PC-3 (cell line): Measurements from ENCODE around the gene HSD17B11. TPM values are rescaled to one million over a fixed set of nuclear protein-coding genes. Genes with fewer than 3 reads are reported as not detected.
A peak's percentile ranks its signal among the peaks of the same experiment; 100 is the strongest.
"Not testable (repeated sequence)": the region's sequence is repeated elsewhere in the genome, so short reads cannot be mapped to it uniquely, and the experiment has no call there.

Source experiments
- ATAC-seq: fragments of 200-7000 bp; cut with Tn5 transposase; 2 replicates; pipeline ENCODE4 v1.9.1; 2020; ENCODE audit warnings: mild to moderate bottlenecking, moderate library complexity
- BruUV-seq: library from RNA; stranded (reverse); fragments of 400-500 nt; replicated peaks from 2 replicates; lab custom pipeline; 2021; lab: Mats Ljungman, UMichigan
- CTCF ChIA-PET: fragments of 300-600 bp; sonication (Branson Sonifier 250); formaldehyde crosslinking; loops from one replicate; lab custom pipeline; 2022; ENCODE audit warnings: antibody characterized with exemption; lab: Charles Lee
- POLR2A ChIA-PET: fragments of 300-600 bp; sonication (Branson Sonifier 250); formaldehyde crosslinking; loops from one replicate; lab custom pipeline; 2022; ENCODE audit warnings: antibody characterized with exemption; ENCODE audit not compliant: unreplicated experiment; lab: Charles Lee
- DNase-seq: peaks from one replicate; pipeline ENCODE4 v3.0.0-alpha.2; 2015
- H2AFZ ChIP-seq: fragments of 300-600 bp; sonication (generic); 2 replicates; pipeline ENCODE4 v1.6.0; 2016; ENCODE audit warnings: antibody characterized with exemption, low read length
- H3F3A ChIP-seq: fragments of 300-600 bp; sonication (generic); one replicate; pipeline ENCODE4 v1.6.0; 2017; ENCODE audit warnings: antibody characterized with exemption, low read length, control low read depth, mild to moderate bottlenecking; ENCODE audit not compliant: unreplicated experiment
- H3K27ac ChIP-seq: fragments of 300-600 bp; sonication (generic); 2 replicates; pipeline ENCODE4 v1.5.1; 2016; ENCODE audit warnings: mild to moderate bottlenecking, low read length
- H3K27me3 ChIP-seq: fragments of 300-600 bp; sonication (generic); 2 replicates; pipeline ENCODE4 v1.6.1; 2016; ENCODE audit warnings: low read length, mixed read lengths
- H3K36me3 ChIP-seq: fragments of 300-600 bp; sonication (generic); 2 replicates; pipeline ENCODE4 v1.6.1; 2016; ENCODE audit warnings: low read depth, mixed run types, low read length, mixed read lengths
- H3K4me1 ChIP-seq: fragments of 300-600 bp; sonication (generic); 2 replicates; pipeline ENCODE4 v1.5.1; 2016; ENCODE audit warnings: low read length; ENCODE audit not compliant: insufficient read depth
- H3K4me2 ChIP-seq: fragments of 300-600 bp; sonication (generic); 2 replicates; pipeline ENCODE4 v1.6.0; 2016; ENCODE audit warnings: low read length
- H3K4me3 ChIP-seq: fragments of 300-600 bp; sonication (generic); 2 replicates; pipeline ENCODE4 v1.5.1; 2016; ENCODE audit warnings: mild to moderate bottlenecking, low read length, mixed read lengths
- H3K79me2 ChIP-seq: fragments of 300-600 bp; sonication (generic); 2 replicates; pipeline ENCODE4 v1.6.1; 2017; ENCODE audit warnings: low read length, mixed read lengths
- H3K9ac ChIP-seq: fragments of 300-600 bp; sonication (generic); 2 replicates; pipeline ENCODE4 v1.6.0; 2016; ENCODE audit warnings: mild to moderate bottlenecking, low read length
- H3K9me2 ChIP-seq: fragments of 300-600 bp; sonication (generic); replicated peaks from 2 replicates; pipeline ENCODE4 v1.6.1; 2016; ENCODE audit warnings: mixed run types, low read length, mixed read lengths
- H3K9me3 ChIP-seq: fragments of 300-600 bp; sonication (generic); 2 replicates; pipeline ENCODE4 v1.6.1; 2016; ENCODE audit warnings: low read length, mixed read lengths
- H4K20me1 ChIP-seq: fragments of 300-600 bp; sonication (generic); 2 replicates; pipeline ENCODE4 v1.6.1; 2016; ENCODE audit warnings: low read length, mixed read lengths
- CTCF ChIP-seq: fragments of 300-600 bp; sonication (generic); conservative IDR thresholded peaks from 2 replicates; pipeline ENCODE4 v1.5.1; 2017; ENCODE audit warnings: antibody characterized with exemption, low read depth, mild to moderate bottlenecking, low read length
- EZH2 ChIP-seq: fragments of 300-600 bp; sonication (generic); IDR thresholded peaks from one replicate; pipeline ENCODE4 v1.6.1; 2017; ENCODE audit warnings: antibody characterized with exemption, mild to moderate bottlenecking, low read length; ENCODE audit not compliant: unreplicated experiment
- EZH2phosphoT487 ChIP-seq: fragments of 300-600 bp; sonication (generic); IDR thresholded peaks from 2 replicates; pipeline ENCODE4 v1.6.1; 2018; ENCODE audit warnings: mild to moderate bottlenecking, antibody characterized with exemption, low read length, borderline replicate concordance
- intact Hi-C: fragments of 100-400 bp; cut with micrococcal nuclease; formaldehyde crosslinking; loops from 2 replicates; pipeline ENCODE4 v1.9.0; 2023
- total RNA-seq: library from RNA; depleted of rRNA; stranded (reverse); fragments of >200 nt; gene quantifications from 2 replicates; pipeline ENCODE4 v1.2.3, GENCODE V29; 2014

The HSD17B11 gene
- total RNA-seq, 1 experiment from 2014 or later, result 4.7 TPM

GRCh38 chr4:87304745-87305432 lies 86.1 kb downstream of the HSD17B11 start:
- DNase-seq, result peak; percentile 73
- intact Hi-C loops, result loop anchor here (5.0 kb wide), 1 partner anchor 33 kb away; no protein-coding TSS in a partner anchor

GRCh38 chr4:87299898-87300297 lies 91.1 kb downstream of the HSD17B11 start:
- H3K4me3 ChIP-seq, result no peak overlapping the region
- H3K9ac ChIP-seq, result no peak overlapping the region
- POLR2A ChIA-PET, result no interaction called here
- intact Hi-C loops, result no loop called here
- H3K79me2 ChIP-seq, result no peaks in the 10 kb centered on the region
- TF ChIP-seq CTCF (no peak), EZH2phosphoT487 (no peak), EZH2 (no peak)
- no peak for ATAC-seq
- no peaks in the 10 kb centered on the region for H3F3A ChIP-seq
- CTCF ChIA-PET, result no interaction called here
- no TSS peak for BruUV-seq
- H4K20me1 ChIP-seq, result no peaks in the 10 kb centered on the region
- no peak overlapping the region for H2AFZ ChIP-seq
- H3K36me3 ChIP-seq, result no peaks in the 10 kb centered on the region
- no peaks in the 10 kb centered on the region for H3K9me3 ChIP-seq
- no peak overlapping the region for H3K4me2 ChIP-seq
- peaks cover 10% of the 10 kb centered on the region for H3K4me1 ChIP-seq
- H3K27ac ChIP-seq, result no peak overlapping the region
- no peaks in the 10 kb centered on the region for H3K27me3 ChIP-seq
- no peaks in the 10 kb centered on the region for H3K9me2 ChIP-seq
- DNase-seq, result no peak

More at GRCh38 chr4:87304745-87305432, 86.1 kb downstream of the HSD17B11 start:
- Histone ChIP-seq H3K79me2 (no peaks in the 10 kb centered on the region), H3K9ac (peak overlapping the region; percentile 58), H3F3A (no peaks in the 10 kb centered on the region), H2AFZ (peak overlapping the region; percentile 88), H3K4me3 (peak overlapping the region; percentile 78), H3K27ac (peak overlapping the region; percentile 67), H3K36me3 (no peaks in the 10 kb centered on the region), H3K27me3 (no peaks in the 10 kb centered on the region), H3K9me3 (no peaks in the 10 kb centered on the region), H3K4me2 (peak overlapping the region; percentile 91), H3K9me2 (no peaks in the 10 kb centered on the region), H4K20me1 (no peaks in the 10 kb centered on the region), H3K4me1 (peaks cover 13% of the 10 kb centered on the region)
- ATAC-seq, result peak; percentile 97
- TF ChIP-seq EZH2phosphoT487 (no peak), EZH2 (no peak), CTCF (no peak)
- no TSS peak for BruUV-seq
- ChIA-PET CTCF (interaction anchor here (0.6 kb wide), 1 partner anchor 36 kb away, joined by 6 read pairs; no protein-coding TSS in a partner anchor), POLR2A (interaction anchor here (0.8 kb wide), 1 partner anchor 296 kb away, joined by 4 read pairs; no protein-coding TSS in a partner anchor)

GRCh38 chr4:87298362-87298761 lies 92.6 kb downstream of the HSD17B11 start:
- Histone ChIP-seq H3K9me2 (no peaks in the 10 kb centered on the region), H3K9me3 (no peaks in the 10 kb centered on the region), H3K27me3 (no peaks in the 10 kb centered on the region), H3K27ac (no peak overlapping the region), H2AFZ (no peak overlapping the region), H3K4me2 (no peak overlapping the region), H3F3A (no peaks in the 10 kb centered on the region), H4K20me1 (no peaks in the 10 kb centered on the region), H3K4me1 (peaks cover 6% of the 10 kb centered on the region), H3K4me3 (no peak overlapping the region), H3K36me3 (no peaks in the 10 kb centered on the region), H3K9ac (no peak overlapping the region), H3K79me2 (no peaks in the 10 kb centered on the region)
- POLR2A ChIA-PET, result no interaction called here
- no peak for ATAC-seq
- BruUV-seq, result no TSS peak
- CTCF ChIA-PET, result no interaction called here
- TF ChIP-seq CTCF (no peak), EZH2phosphoT487 (no peak), EZH2 (no peak)
- no peak for DNase-seq
- intact Hi-C loops, result no loop called here

- CTCF ChIA-PET, H3F3A ChIP-seq, H2AFZ ChIP-seq, H3K27me3 ChIP-seq, H3K4me2 ChIP-seq, DNase-seq, H3K79me2 ChIP-seq, H3K4me3 ChIP-seq, H3K9me3 ChIP-seq, intact Hi-C loops, H3K4me1 ChIP-seq, H3K36me3 ChIP-seq, H3K9ac ChIP-seq, H3K27ac ChIP-seq, POLR2A ChIA-PET, H3K9me2 ChIP-seq, H4K20me1 ChIP-seq, BruUV-seq, ATAC-seq: not testable (repeated sequence)
Observed at GRCh38 chr4:87294911-87295310, 96.1 kb downstream of the HSD17B11 start.
